Peyer's patch (tissue), 4 donors: Measurements from ENCODE around the gene NCKAP5.

Source experiments
- POLR2A ChIP-seq, 2 donors: fragments of 450-650 bp; IDR thresholded peaks; one replicate each; pipeline ENCODE4 v1.5.1; 2017; ENCODE audit warnings: antibody characterized with exemption in 2 of 2, mild to moderate bottlenecking in 2 of 2, moderate library complexity in 2 of 2
- TF ChIP-seq, protein P1 (sequence below), 6 experiments: fragments of 450-650 bp in 4 of 6; fragments of 200-600 bp in 2 of 6; sonication (generic) in 1 of 6; IDR thresholded peaks; one replicate each; pipeline ENCODE4 v1.5.1; 2017 to 2019; ENCODE audit warnings: antibody characterized with exemption in 6 of 6, mild to moderate bottlenecking in 3 of 6, moderate library complexity in 1 of 6

DNA sequence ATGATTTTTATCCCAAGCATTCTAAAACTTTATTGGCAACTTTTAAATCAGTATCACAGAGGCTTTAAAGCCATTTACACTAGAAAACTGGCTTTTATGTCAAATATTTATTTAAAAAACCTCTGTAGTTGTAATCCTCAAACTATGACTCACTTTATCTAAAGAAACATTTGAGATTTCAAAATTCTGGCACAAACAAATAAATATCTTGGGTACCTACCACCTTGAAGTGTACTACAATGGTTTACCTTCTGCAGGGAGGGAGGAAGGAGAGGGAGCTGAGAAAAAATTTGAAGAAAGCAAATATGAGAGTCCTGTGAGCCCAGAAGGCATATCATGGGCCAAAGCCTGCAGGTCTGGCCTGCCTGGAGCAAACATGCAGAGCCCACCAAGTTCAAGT is 155.6 kb downstream of the NCKAP5 start:
- TF ChIP-seq, protein P1, sequence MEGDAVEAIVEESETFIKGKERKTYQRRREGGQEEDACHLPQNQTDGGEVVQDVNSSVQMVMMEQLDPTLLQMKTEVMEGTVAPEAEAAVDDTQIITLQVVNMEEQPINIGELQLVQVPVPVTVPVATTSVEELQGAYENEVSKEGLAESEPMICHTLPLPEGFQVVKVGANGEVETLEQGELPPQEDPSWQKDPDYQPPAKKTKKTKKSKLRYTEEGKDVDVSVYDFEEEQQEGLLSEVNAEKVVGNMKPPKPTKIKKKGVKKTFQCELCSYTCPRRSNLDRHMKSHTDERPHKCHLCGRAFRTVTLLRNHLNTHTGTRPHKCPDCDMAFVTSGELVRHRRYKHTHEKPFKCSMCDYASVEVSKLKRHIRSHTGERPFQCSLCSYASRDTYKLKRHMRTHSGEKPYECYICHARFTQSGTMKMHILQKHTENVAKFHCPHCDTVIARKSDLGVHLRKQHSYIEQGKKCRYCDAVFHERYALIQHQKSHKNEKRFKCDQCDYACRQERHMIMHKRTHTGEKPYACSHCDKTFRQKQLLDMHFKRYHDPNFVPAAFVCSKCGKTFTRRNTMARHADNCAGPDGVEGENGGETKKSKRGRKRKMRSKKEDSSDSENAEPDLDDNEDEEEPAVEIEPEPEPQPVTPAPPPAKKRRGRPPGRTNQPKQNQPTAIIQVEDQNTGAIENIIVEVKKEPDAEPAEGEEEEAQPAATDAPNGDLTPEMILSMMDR (IDR thresholded peaks at IDR 0.05): no peak
- TF ChIP-seq POLR2A (IDR thresholded peaks at IDR 0.05): no peak
